ENCODE results near the gene ARHGEF4.

The ARHGEF4 gene

GRCh38 chr2:131093696-131094462 lies 257.2 kb downstream of the ARHGEF4 start:
- no peak for DNase-seq (ENCODE audit: low spot score)

DNA sequence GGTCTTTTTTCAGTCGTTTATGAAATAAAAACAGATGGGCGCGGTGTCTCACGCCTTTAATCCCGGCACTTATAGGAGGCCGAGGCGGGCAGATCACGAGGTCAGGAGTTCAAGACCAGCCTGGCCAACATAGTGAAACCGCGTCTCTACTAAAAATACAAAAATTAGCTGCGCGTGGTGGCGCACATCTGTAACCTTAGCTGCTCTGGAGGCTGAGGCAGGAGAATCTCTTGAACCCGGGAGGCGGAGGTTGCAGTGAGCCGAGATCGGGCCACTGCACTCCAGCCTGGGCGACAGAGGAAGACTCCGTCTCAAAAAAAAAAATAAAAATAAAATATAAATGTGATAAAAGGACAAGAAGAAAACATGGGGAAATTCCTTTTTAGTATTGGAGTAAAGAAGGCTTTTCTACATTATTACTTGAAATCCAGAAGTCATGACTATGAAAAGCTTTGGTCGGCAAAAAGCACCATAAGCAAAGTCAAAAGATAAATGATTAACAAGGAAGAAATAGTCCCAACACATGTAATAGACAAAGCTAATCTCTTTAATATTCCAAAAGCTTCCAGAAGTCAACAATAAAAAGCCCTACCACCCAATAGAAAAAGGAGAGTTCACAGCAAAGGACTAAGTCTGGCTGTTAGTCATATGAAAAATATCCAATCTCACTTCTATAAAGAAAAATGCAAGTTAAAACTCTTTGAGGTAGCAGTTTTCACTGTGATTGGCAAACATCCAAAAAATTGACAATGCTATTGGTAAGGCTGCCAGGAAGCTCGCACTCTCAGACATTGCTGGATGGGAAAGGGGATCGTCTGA lies 258.0 kb downstream of the ARHGEF4 start:
- no peak for DNase-seq (ENCODE audit: low spot score)
